Skeletal muscle satellite cell (primary cell): Measurements from ENCODE around the gene DTX1.
"Not testable (repeated sequence)": the region's sequence is repeated elsewhere in the genome, so short reads cannot be mapped to it uniquely, and the experiment has no call there.

Experiments used
- H3K27me3 ChIP-seq: 2 replicates; pipeline ENCODE4 v1.7.0; 2013; ENCODE audit warnings: low read length; ENCODE audit not compliant: control insufficient read depth, insufficient read depth
- H3K36me3 ChIP-seq: 2 replicates; pipeline ENCODE4 v1.7.0; 2013; ENCODE audit warnings: mild to moderate bottlenecking, control low read depth, low read length; ENCODE audit not compliant: insufficient read depth
- H3K4me1 ChIP-seq: 2 replicates; pipeline ENCODE4 v1.7.0; 2013; ENCODE audit warnings: low read length; ENCODE audit not compliant: control insufficient read depth, insufficient read depth
- H3K4me2 ChIP-seq: 2 replicates; pipeline ENCODE4 v1.7.0; 2013; ENCODE audit warnings: mild to moderate bottlenecking, low read length
- H3K4me3 ChIP-seq: 2 replicates; pipeline ENCODE4 v1.7.0; 2013; ENCODE audit warnings: low read length
- H3K9ac ChIP-seq: 2 replicates; pipeline ENCODE4 v1.7.0; 2013; ENCODE audit warnings: mild to moderate bottlenecking, low read depth, low read length, moderate library complexity
- H3K9me3 ChIP-seq: replicated peaks from 2 replicates; pipeline ENCODE4 v1.7.0; 2013; ENCODE audit warnings: mild to moderate bottlenecking, control low read depth, low read length

The DTX1 gene

DNA sequence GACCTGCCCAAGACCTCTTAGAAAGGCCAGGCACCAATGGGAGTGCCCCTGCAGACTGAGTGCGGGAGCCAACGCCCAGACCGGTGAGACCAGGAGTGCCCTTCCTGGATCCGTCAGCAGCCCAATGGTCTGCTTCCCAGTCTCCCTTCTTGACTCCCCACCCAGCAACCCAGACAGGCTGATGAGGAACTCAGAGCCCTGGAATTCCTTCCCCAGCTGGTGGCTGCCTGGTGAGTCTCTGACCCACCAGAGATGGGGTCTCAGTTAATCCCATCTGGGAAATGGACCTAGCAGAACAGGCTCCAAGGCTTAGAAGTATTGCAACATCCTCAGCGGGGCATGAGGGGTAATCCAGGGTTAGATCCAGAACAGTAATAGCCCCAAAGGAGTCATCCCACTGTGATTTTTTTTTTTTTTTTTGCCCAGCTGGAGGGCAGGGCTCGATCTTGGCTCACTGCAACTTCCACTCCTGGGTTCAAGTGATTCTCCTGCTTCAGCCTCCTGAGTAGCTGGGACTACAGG is 80.5 kb downstream of the DTX1 start:
- no peaks in the 10 kb centered on the region for H3K9me3 ChIP-seq
- no peaks in the 10 kb centered on the region for H3K4me1 ChIP-seq
- no peaks in the 10 kb centered on the region for H3K36me3 ChIP-seq
- H3K4me3 ChIP-seq: no peak overlapping the region
- peaks cover 21% of the 10 kb centered on the region for H3K27me3 ChIP-seq
- no peak overlapping the region for H3K4me2 ChIP-seq
- no peak overlapping the region for H3K9ac ChIP-seq

DNA sequence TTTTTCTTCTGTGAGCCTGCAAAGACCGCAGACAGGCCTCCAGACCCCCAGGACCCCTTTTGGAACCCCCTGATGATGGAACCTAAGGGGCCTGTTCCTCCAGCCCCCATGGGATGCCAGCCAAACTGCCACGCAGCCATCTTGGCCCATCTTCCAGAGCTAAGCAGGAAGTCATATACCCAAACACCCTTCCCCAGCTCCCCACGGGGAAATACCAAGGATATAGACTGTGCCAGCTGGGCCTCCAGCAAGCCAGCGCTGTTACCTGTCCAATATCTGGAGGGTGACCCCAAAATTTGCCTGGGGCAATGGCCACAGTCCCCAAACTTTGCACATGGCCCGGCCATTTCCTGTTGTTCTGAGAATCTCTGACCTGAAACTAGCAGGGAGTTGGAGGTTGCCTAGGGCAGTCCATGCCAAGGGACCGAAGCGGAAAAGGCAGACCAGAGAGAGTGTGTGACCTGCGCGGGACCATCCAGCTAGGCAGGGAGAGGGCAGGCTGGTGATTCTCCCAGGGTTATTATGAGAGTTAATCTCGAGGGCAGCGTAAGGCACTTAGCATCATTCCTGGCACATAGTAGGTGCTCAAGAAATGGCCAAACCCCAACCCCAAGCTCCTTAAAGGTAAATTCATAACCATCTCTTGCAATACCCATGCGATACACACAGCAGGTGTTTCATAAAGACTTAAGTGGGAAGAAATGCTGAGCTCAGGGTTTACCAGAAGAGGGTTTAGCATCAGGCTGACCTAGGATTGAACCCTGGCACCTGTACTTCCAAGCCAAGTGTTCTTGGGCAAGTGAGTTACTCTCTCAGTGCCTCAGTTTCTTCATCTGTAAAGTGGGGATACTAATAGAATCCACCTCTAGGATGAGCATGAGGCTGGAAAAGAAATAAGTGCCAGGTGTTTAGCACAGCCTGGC is 81.6 kb downstream of the DTX1 start:
- H3K9me3 ChIP-seq: no peaks in the 10 kb centered on the region
- no peak overlapping the region for H3K9ac ChIP-seq
- no peak overlapping the region for H3K4me2 ChIP-seq
- no peaks in the 10 kb centered on the region for H3K36me3 ChIP-seq
- H3K4me3 ChIP-seq: no peak overlapping the region
- peaks cover 31% of the 10 kb centered on the region for H3K27me3 ChIP-seq
- no peaks in the 10 kb centered on the region for H3K4me1 ChIP-seq

DNA sequence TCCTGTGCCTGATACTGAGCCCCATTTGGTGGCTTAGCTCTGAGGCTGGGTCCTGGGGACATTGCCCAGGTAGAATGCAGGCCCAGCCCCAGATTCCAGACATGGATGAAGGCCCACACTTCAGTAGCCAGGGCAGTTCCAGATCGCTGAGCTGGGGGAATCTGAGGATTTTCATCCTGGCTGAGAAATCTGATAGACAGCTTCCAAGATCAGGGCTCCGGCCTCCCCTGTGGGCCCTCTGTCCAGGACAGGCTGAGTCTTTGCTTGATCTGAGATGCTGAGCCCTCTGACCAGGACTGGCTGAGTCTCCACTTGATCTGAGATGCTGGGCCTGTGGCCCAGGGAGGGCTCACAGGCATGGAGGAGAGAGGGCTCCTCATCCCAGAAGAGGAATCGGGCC is 82.3 kb downstream of the DTX1 start:
- Histone ChIP-seq H3K4me3 (no peak overlapping the region), H3K9me3 (no peaks in the 10 kb centered on the region), H3K9ac (no peak overlapping the region), H3K27me3 (peaks cover 33% of the 10 kb centered on the region), H3K4me2 (no peak overlapping the region), H3K36me3 (no peaks in the 10 kb centered on the region), H3K4me1 (no peaks in the 10 kb centered on the region)

DNA sequence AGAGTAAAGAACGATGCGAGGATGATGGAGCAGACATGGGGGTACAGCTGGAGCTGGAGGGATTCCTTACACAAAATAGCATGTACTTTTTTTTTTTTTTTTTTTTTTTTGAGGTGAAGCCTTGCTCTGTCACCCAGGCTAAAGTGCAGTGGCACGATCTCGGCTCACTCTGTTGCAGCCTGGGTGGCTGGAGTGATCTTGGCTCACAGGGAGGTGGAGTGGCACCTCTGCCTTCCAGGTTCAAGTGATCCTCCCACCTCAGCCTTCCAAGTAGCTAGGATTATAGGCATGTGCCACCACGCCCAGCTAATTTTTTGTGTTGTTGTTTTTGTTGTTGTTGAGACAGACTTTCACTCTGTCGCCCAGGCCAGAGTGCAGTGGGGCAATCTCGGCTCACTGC is 84.2 kb downstream of the DTX1 start:
- H3K4me1 ChIP-seq: no peaks in the 10 kb centered on the region
- H3K4me3 ChIP-seq: no peak overlapping the region
- H3K9ac ChIP-seq: no peak overlapping the region
- peaks cover 26% of the 10 kb centered on the region for H3K27me3 ChIP-seq
- H3K4me2 ChIP-seq: no peak overlapping the region
- H3K36me3 ChIP-seq: no peaks in the 10 kb centered on the region
- H3K9me3 ChIP-seq: no peaks in the 10 kb centered on the region

DNA sequence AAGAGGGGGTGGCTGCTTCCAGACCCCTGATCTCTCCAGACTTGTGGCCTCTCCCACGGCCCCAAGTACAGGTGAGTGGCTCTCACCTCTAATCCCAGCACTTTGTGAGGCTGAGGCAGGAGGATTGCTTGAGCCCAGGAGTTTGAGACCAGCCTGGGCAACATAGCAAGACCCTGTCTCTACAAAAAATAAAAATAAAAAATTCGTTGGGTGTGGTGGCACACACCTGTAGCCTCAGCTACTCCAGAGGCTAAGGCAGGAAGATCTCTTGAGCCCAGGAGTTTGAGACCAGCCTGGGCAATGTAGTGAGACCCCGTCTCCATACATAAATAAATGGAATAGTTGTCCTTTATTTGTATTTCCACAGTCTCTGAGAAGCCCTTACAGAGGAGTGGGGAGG is 85.2 kb downstream of the DTX1 start:
- not testable (repeated sequence) for H3K9ac ChIP-seq

DNA sequence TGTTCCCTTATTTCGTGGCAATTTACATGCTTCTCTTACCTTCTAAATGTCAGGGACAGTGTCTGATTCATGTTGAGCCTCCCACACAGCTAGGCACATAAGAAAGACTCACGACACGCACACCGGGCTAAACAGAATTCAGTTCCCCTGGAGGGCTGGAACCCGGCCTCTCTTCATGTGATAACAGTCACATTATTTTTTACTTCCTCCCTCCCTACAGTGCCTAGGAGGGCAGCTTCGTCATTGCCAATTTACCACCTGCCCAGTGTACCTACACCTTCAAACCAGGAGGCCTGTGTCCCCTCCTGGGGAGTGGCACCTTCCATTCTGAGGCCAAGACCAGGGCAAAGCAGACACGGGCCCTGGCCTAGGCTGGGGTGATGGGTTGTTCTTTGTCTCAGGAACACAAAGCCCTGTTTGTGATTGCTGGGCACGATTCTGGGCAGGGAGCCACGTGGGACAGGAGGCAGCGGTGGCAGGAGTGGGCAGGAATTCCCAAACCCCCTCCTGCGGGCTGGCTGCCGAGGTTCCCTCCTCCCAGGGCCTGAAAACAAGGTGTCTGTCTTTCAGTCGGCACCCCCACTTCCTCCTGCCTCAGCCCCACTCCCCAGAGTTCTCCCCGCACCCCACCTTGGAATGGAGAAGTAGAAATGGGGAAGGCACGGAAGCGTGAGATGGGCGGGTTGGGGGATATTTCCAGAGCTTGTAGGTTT is 85.8 kb downstream of the DTX1 start:
- no peak overlapping the region for H3K4me2 ChIP-seq
- no peak overlapping the region for H3K9ac ChIP-seq
- no peak overlapping the region for H3K4me3 ChIP-seq

More for the DNA sequence above, 85.2 kb downstream of the DTX1 start:
- H3K4me2 ChIP-seq, H3K9me3 ChIP-seq, H3K36me3 ChIP-seq, H3K4me1 ChIP-seq, H3K4me3 ChIP-seq: not testable (repeated sequence)
- peaks cover 23% of the 10 kb centered on the region for H3K27me3 ChIP-seq

DNA sequence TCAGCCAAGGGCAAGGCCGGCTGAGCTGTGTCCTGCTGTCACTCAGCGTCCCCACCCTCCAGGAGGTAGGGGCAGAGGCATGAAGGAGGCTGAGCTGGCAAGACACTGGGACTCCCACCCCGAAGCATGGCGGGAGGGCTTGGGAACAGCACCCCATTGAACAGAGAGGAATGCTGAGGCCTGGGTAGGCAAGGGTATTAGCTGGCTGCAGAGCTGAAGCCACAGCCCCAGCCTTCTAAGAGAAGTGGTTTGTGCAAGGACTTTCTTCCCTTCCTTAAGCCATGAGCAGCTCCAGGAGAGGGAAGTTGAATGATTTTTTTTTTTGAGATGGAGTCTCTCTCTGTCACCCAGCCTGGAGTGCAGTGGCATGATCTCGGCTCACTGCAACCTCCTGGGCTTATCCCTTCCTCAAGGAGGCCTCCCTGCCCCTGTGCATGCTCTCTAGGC is 86.4 kb downstream of the DTX1 start:
- Histone ChIP-seq H3K9ac (no peak overlapping the region), H3K4me2 (no peak overlapping the region), H3K9me3 (no peaks in the 10 kb centered on the region), H3K36me3 (no peaks in the 10 kb centered on the region), H3K27me3 (peaks cover 23% of the 10 kb centered on the region), H3K4me1 (no peaks in the 10 kb centered on the region), H3K4me3 (no peak overlapping the region)

More for the DNA sequence above, 85.8 kb downstream of the DTX1 start:
- no peaks in the 10 kb centered on the region for H3K4me1 ChIP-seq
- no peaks in the 10 kb centered on the region for H3K9me3 ChIP-seq
- H3K36me3 ChIP-seq: no peaks in the 10 kb centered on the region
- peaks cover 21% of the 10 kb centered on the region for H3K27me3 ChIP-seq

DNA sequence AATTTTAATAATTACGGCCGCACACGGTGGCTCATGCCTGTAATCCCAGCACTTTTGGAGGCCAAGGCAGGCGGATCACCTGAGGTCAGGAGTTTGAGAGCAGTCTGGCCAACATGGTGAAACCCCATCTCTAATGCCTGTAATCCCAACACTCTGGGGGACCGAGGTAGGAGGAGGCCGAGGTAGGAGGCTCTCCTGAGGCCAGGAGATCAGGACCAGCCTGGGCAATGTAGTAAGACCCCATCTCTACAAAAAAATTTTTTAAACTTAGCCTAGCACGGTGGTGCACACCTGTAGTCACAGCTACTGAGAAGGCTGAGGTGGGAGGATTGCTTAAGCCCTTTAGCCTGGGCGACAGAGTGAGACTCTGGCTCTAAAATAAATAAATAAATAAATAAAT is 87.4 kb downstream of the DTX1 start:
- Histone ChIP-seq H3K4me1 (no peaks in the 10 kb centered on the region), H3K9me3 (no peaks in the 10 kb centered on the region), H3K4me2 (no peak overlapping the region), H3K36me3 (no peaks in the 10 kb centered on the region), H3K27me3 (peaks cover 23% of the 10 kb centered on the region), H3K4me3 (no peak overlapping the region), H3K9ac (no peak overlapping the region)

DNA sequence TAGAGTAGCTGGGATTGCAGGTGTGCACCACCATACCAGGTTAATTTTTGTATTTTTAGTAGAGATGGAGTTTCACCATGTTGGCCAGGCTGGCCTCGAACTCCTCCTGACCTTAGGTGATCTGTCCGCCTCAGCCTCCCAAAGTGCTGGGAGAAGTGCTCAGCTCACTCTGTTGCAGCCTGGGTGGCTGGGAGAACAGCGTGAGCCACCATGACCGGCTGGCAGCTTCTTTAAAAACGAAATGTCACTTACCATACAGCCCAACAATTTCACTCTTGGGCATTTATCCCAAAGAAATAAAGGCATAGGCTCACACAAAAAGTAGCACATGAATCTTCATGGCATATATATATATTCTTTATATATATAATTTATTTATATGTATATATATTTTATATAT is 88.3 kb downstream of the DTX1 start:
- Histone ChIP-seq H3K4me1 (peaks cover 6% of the 10 kb centered on the region), H3K36me3 (no peaks in the 10 kb centered on the region), H3K4me3 (no peak overlapping the region), H3K9me3 (no peaks in the 10 kb centered on the region), H3K9ac (no peak overlapping the region), H3K27me3 (peaks cover 31% of the 10 kb centered on the region), H3K4me2 (no peak overlapping the region)

DNA sequence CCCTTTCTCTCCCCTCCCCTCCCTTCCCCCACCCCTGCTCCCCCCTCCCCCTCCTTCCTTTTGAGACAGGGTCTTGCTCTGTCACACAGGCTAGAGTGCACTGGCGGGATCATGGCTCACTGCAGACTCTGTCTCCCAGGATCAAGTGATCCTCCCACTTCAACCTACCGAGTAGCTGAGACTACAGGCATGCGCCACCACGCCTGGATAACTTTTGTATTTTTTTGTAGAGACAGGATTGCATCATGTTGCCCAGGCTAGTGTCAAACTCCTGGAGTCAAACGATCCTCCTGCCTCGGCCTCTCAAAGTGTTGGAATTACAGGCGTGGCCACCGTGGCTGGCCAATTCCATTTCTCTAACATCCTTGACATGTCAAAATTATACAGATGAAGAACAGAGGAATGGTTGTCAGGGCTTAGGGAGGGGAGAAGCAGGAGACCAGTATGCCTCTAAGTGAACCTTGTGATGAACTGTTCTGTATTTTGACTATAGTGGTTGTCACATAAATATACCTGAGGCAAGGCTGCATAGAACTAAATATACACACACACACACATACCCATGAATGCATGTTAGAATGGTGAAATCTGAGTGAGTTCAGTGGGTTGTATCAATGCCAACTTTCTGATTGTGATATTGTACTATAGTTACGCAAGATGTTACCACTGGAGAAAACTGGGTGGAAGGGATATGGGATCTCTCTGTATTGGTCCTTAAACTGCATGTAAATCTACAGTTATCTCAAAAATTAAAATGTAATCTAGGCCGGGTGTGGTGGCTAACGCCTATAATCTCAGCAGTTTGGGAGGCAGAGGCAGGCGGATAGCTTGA is 89.4 kb downstream of the DTX1 start:
- H3K4me2 ChIP-seq: no peak overlapping the region

DNA sequence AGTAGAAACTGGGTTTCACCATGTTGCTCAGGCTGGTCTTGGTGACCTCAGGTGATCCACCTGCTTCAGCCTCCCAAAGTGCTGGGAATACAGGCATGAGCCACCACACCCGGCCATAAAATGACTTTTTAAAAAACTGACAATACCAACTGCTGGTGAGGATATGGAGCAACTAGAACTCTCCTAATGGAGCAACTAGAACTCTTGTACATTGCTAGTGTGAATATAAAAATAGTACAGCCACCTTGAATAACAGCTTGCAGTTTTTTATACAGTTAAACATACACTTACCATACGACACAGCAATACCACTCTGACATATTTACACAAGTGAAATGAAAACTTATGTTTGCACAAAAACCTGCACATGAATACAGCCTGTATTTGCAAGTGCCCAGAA is 90.5 kb downstream of the DTX1 start:
- Histone ChIP-seq H3K4me1 (peaks cover 7% of the 10 kb centered on the region), H3K9me3 (no peaks in the 10 kb centered on the region), H3K4me3 (no peak overlapping the region), H3K9ac (no peak overlapping the region), H3K36me3 (no peaks in the 10 kb centered on the region), H3K27me3 (peaks cover 46% of the 10 kb centered on the region), H3K4me2 (no peak overlapping the region)

More for the DNA sequence above, 89.4 kb downstream of the DTX1 start:
- peaks cover 7% of the 10 kb centered on the region for H3K4me1 ChIP-seq
- H3K36me3 ChIP-seq: no peaks in the 10 kb centered on the region
- H3K9ac ChIP-seq: no peak overlapping the region
- peaks cover 41% of the 10 kb centered on the region for H3K27me3 ChIP-seq
- no peaks in the 10 kb centered on the region for H3K9me3 ChIP-seq
- no peak overlapping the region for H3K4me3 ChIP-seq
